ENCODE results near the gene NR5A1.

DNA sequence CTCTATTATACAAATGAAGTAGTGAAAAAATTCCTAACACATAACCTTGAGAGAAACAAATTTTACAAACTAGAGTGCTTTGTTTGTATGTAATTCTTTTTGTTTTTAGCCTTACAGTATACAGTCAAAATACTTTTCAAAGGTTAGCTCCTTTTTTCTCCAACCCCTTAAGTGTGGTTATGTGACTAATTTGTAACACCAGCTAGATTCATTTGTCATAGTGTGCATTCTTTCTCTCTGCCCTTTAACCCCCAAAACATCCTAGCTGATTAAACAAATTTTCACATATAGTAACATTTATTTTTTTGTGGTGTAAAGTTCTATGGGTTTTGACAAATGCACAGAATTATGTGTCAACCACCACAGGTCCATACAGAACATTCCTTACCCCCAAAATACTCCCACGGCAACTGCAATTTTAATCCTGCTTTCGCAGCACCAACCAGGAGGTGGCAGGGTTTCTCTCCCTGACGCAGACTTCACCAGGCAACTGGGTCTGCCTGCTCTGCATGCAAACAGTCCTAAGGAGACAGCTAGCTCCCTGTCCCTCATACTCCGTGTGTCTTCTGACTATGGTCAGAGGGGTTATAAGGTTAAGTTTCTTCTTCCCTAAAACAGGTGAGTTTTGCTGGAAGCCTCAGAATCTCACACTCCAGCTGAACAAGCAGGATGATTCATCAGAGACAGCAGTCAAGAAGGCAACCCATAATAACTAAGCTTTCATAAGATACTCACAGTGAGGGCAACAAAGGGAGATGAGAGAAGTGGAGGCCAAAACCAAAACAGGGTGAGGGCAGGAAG is 44.5 kb upstream of the NR5A1 start:
- TF ChIP-seq, protein P1, sequence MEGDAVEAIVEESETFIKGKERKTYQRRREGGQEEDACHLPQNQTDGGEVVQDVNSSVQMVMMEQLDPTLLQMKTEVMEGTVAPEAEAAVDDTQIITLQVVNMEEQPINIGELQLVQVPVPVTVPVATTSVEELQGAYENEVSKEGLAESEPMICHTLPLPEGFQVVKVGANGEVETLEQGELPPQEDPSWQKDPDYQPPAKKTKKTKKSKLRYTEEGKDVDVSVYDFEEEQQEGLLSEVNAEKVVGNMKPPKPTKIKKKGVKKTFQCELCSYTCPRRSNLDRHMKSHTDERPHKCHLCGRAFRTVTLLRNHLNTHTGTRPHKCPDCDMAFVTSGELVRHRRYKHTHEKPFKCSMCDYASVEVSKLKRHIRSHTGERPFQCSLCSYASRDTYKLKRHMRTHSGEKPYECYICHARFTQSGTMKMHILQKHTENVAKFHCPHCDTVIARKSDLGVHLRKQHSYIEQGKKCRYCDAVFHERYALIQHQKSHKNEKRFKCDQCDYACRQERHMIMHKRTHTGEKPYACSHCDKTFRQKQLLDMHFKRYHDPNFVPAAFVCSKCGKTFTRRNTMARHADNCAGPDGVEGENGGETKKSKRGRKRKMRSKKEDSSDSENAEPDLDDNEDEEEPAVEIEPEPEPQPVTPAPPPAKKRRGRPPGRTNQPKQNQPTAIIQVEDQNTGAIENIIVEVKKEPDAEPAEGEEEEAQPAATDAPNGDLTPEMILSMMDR (IDR thresholded peaks at IDR 0.05 in 2 of 3, conservative IDR thresholded peaks at IDR 0.05 in 1 of 3; ENCODE audit: borderline replicate concordance in 1 of 3, insufficient read depth in 1 of 3, low read depth in 2 of 3, low read length in 2 of 3), result peak; percentile 80 to 93 (median 87)
- TF ChIP-seq SIN3A (IDR thresholded peaks at IDR 0.05; ENCODE audit: low read depth) (no peak), POLR2AphosphoS5 (IDR thresholded peaks at IDR 0.05; ENCODE audit: low read depth, low read length) (no peak)

Measured in HCT116 (cell line).